Suprapubic skin (tissue), 4 donors: ENCODE results near the gene ZNF490. TPM values are rescaled to one million over a fixed set of nuclear protein-coding genes. Genes with fewer than 3 reads are reported as not detected.
"Not testable (repeated sequence)": the region's sequence is repeated elsewhere in the genome, so short reads cannot be mapped to it uniquely, and the experiment has no call there.

ENCODE experiments used
- DNase-seq, 2 donors: peaks; one replicate each; pipeline ENCODE4 v3.0.0-alpha.2; 2019; ENCODE audit warnings: low spot score in 2 of 2
- H3K27ac ChIP-seq: fragments of 200-600 bp; sonication (generic); one replicate; pipeline ENCODE4 v1.5.1; 2019
- H3K27me3 ChIP-seq: fragments of 200-600 bp; sonication (generic); one replicate; pipeline ENCODE4 v1.5.1; 2019
- H3K36me3 ChIP-seq: fragments of 200-600 bp; sonication (generic); one replicate; pipeline ENCODE4 v1.5.1; 2019
- H3K4me1 ChIP-seq: fragments of 200-600 bp; sonication (generic); one replicate; pipeline ENCODE4 v1.5.1; 2019
- H3K4me3 ChIP-seq: fragments of 200-600 bp; sonication (generic); one replicate; pipeline ENCODE4 v1.5.1; 2019; ENCODE audit warnings: mild to moderate bottlenecking
- H3K9me3 ChIP-seq: fragments of 200-600 bp; sonication (generic); one replicate; pipeline ENCODE4 v1.5.1; 2019
- EP300 ChIP-seq: sonication (generic); formaldehyde crosslinking; IDR thresholded peaks from one replicate; pipeline ENCODE4 v1.6.1; 2017; ENCODE audit warnings: antibody characterized with exemption
- POLR2A ChIP-seq, 2 donors: fragments of 450-650 bp; IDR thresholded peaks; one replicate each; pipeline ENCODE4 v1.6.1; 2017; ENCODE audit warnings: antibody characterized with exemption in 2 of 2, mild to moderate bottlenecking in 2 of 2, moderate library complexity in 2 of 2
- POLR2AphosphoS5 ChIP-seq, 3 donors: sonication (generic); formaldehyde crosslinking; IDR thresholded peaks; one replicate each; pipeline ENCODE4 v1.6.1; 2017; ENCODE audit warnings: antibody characterized with exemption in 3 of 3
- WGBS: methylation state at CpG from one replicate; pipeline ENCODE4 v1.1.5; 2018; 5-methylcytosine and 5-hydroxymethylcytosine counted together
- total RNA-seq, 4 donors: library from RNA; depleted of rRNA; stranded (reverse); fragments of >200 nt; gene quantifications; one replicate each; pipeline ENCODE4 v1.1.0, GENCODE V29; 2016
- TF ChIP-seq, protein P1 (sequence below), 2 donors: fragments of 200-600 bp in 1 of 2; fragments of 450-650 bp in 1 of 2; sonication (generic) in 1 of 2; IDR thresholded peaks; one replicate each; pipeline ENCODE4 v1.5.1; 2016 to 2019; ENCODE audit warnings: antibody characterized with exemption in 2 of 2, mild to moderate bottlenecking in 1 of 2, moderate library complexity in 1 of 2

Gene ZNF490
- total RNA-seq, 4 donors from 2014 or later: 5.0 to 9.3 (median 7.0) TPM

GRCh38 chr19:12574036-12574435 is 36.6 kb downstream of the ZNF490 start:
- WGBS: 55% methylated on average over 7 of the region's 7 CpGs
- no peak for DNase-seq
- no peaks in the 10 kb centered on the region for H3K4me1 ChIP-seq

GRCh38 chr19:12567951-12568350 is 42.7 kb downstream of the ZNF490 start:
- TF ChIP-seq, protein P1, sequence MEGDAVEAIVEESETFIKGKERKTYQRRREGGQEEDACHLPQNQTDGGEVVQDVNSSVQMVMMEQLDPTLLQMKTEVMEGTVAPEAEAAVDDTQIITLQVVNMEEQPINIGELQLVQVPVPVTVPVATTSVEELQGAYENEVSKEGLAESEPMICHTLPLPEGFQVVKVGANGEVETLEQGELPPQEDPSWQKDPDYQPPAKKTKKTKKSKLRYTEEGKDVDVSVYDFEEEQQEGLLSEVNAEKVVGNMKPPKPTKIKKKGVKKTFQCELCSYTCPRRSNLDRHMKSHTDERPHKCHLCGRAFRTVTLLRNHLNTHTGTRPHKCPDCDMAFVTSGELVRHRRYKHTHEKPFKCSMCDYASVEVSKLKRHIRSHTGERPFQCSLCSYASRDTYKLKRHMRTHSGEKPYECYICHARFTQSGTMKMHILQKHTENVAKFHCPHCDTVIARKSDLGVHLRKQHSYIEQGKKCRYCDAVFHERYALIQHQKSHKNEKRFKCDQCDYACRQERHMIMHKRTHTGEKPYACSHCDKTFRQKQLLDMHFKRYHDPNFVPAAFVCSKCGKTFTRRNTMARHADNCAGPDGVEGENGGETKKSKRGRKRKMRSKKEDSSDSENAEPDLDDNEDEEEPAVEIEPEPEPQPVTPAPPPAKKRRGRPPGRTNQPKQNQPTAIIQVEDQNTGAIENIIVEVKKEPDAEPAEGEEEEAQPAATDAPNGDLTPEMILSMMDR (IDR thresholded peaks at IDR 0.05): no peak
- TF ChIP-seq POLR2AphosphoS5 (IDR thresholded peaks at IDR 0.05) (no peak), POLR2A (IDR thresholded peaks at IDR 0.05) (no peak), EP300 (no peak)
- no peak for DNase-seq
- no peak overlapping the region for H3K27ac ChIP-seq
- H3K4me3 ChIP-seq: no peak overlapping the region
- no peaks in the 10 kb centered on the region for H3K9me3 ChIP-seq
- H3K4me1 ChIP-seq: peaks cover 7% of the 10 kb centered on the region
- no peaks in the 10 kb centered on the region for H3K36me3 ChIP-seq
- H3K27me3 ChIP-seq: no peaks in the 10 kb centered on the region
- WGBS: 81% methylated on average over 4 of the region's 4 CpGs

More at GRCh38 chr19:12574036-12574435, 36.6 kb downstream of the ZNF490 start:
- no peak for TF ChIP-seq POLR2A (IDR thresholded peaks at IDR 0.05)
- TF ChIP-seq EP300: no peak
- no peaks in the 10 kb centered on the region for H3K27me3 ChIP-seq
- H3K27ac ChIP-seq: no peak overlapping the region
- no peak overlapping the region for H3K4me3 ChIP-seq
- no peaks in the 10 kb centered on the region for H3K9me3 ChIP-seq
- peaks cover 15% of the 10 kb centered on the region for H3K36me3 ChIP-seq

DNA sequence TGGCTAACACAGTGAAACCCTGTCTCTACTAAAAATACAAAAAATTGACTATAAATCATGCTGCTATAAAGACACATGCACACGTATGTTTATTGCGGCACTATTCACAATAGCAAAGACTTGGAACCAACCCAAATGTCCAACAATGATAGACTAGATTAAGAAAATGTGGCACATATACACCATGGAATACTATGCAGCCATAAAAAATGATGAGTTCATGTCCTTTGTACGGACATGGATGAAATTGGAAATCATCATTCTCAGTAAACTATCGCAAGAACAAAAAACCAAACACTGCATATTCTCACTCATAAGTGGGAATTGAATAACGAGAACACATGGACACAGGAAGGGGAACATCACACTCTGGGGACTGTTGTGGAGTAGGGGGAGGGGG is 44.2 kb downstream of the ZNF490 start:
- H3K27ac ChIP-seq, DNase-seq, H3K4me3 ChIP-seq, H3K36me3 ChIP-seq, H3K9me3 ChIP-seq, H3K4me1 ChIP-seq, H3K27me3 ChIP-seq: not testable (repeated sequence)
- 89% methylated on average over 5 of the region's 5 CpGs for WGBS

GRCh38 chr19:12564016-12564664 is 46.5 kb downstream of the ZNF490 start:
- 24% methylated on average over 13 of the region's 19 CpGs for whole genome bisulfite sequencing
- no peak overlapping the region for H3K27ac ChIP-seq
- no peaks in the 10 kb centered on the region for H3K9me3 ChIP-seq
- peaks cover 7% of the 10 kb centered on the region for H3K4me1 ChIP-seq
- no peaks in the 10 kb centered on the region for H3K36me3 ChIP-seq
- TF ChIP-seq POLR2A (IDR thresholded peaks at IDR 0.05): no peak
- TF ChIP-seq, protein P1 (IDR thresholded peaks at IDR 0.05): peak; percentile 83 to 93
- TF ChIP-seq POLR2AphosphoS5 (IDR thresholded peaks at IDR 0.05): peak in 1 of 3 donors; percentile 37
- no peak for TF ChIP-seq EP300
- H3K27me3 ChIP-seq: no peaks in the 10 kb centered on the region
- H3K4me3 ChIP-seq: no peak overlapping the region
- peak; percentile 92 for DNase-seq

GRCh38 chr19:12555456-12555930 is 55.1 kb downstream of the ZNF490 start:
- no peaks in the 10 kb centered on the region for H3K9me3 ChIP-seq
- H3K36me3 ChIP-seq: no peaks in the 10 kb centered on the region
- H3K27me3 ChIP-seq: no peaks in the 10 kb centered on the region
- H3K27ac ChIP-seq: no peak overlapping the region
- no peak overlapping the region for H3K4me3 ChIP-seq
- TF ChIP-seq POLR2AphosphoS5 (IDR thresholded peaks at IDR 0.05) (no peak), POLR2A (IDR thresholded peaks at IDR 0.05) (no peak), EP300 (no peak)
- TF ChIP-seq, protein P1 (IDR thresholded peaks at IDR 0.05): no peak
- peaks cover 10% of the 10 kb centered on the region for H3K4me1 ChIP-seq
- no peak for DNase-seq
- WGBS: 58% methylated on average over 38 of the region's 39 CpGs

- WGBS: 0% methylated on average over 2 of the region's 49 CpGs
- no peaks in the 10 kb centered on the region for H3K9me3 ChIP-seq
- no peaks in the 10 kb centered on the region for H3K36me3 ChIP-seq
- peak; percentile 97 to 98 for DNase-seq
- no peaks in the 10 kb centered on the region for H3K27me3 ChIP-seq
- peak within 1 kb of the TSS; percentile 66 for H3K4me3 ChIP-seq
- H3K27ac ChIP-seq: peak within 1 kb of the TSS; percentile 91
- TF ChIP-seq POLR2A (IDR thresholded peaks at IDR 0.05): peak in 1 of 2 donors; percentile 26
- no peak for TF ChIP-seq EP300
- TF ChIP-seq, protein P1 (IDR thresholded peaks at IDR 0.05): no peak
- peak in 1 of 3 donors; percentile 38 for TF ChIP-seq POLR2AphosphoS5 (IDR thresholded peaks at IDR 0.05)
- peaks cover 27% of the 10 kb centered on the region for H3K4me1 ChIP-seq
These were observed 59.4 kb downstream of the ZNF490 start, which contains the start of gene ZNF564 for GRCh38 chr19:12551060-12551832. TSS of gene ZNF564 (minus strand) at chr19:12551482. CDS start at chr19:12551332, 150 bp downstream.
